Left ventricle myocardium superior (tissue), 1 donor: Measurements from ENCODE around the gene DNMT3B. TPM values are rescaled to one million over a fixed set of nuclear protein-coding genes. Genes with fewer than 3 reads are reported as not detected.

ENCODE experiments used
- ATAC-seq: fragments of 200-7000 bp; cut with Tn5 transposase; one replicate; pipeline ENCODE4 v1.9.1; 2020; ENCODE audit warnings: mild to moderate bottlenecking, moderate library complexity
- DNase-seq: peaks from one replicate; pipeline ENCODE4 v3.0.0-alpha.2; 2020
- intact Hi-C: fragments of 100-400 bp; cut with micrococcal nuclease; formaldehyde crosslinking; loops from one replicate; pipeline ENCODE4 v1.11.0; 2022
- total RNA-seq: library from RNA; stranded (reverse); fragmentation: NEBNext Ultra II Directional; extraction: Animal tissue kit (Norgen Biotek cat#: 25700); gene quantifications from one replicate; pipeline ENCODE4 v1.2.1, GENCODE V29; 2021
- donor health status: DM: no; HTN: yes; CAD: no; lungs with severe emphysema.

The DNMT3B gene
- total RNA-seq, 1 donor from 2014 or later, result 0.50 TPM

- DNase-seq (no peak), ATAC-seq (no peak)
- intact Hi-C loops, result no loop called here
Measured at GRCh38 chr20:32842688-32843524, 80.7 kb downstream of the DNMT3B start.

- no peak for DNase-seq
- intact Hi-C loops, result no loop called here
- no peak for ATAC-seq
Measured at GRCh38 chr20:32845786-32846185, 83.6 kb downstream of the DNMT3B start.

GRCh38 chr20:32846852-32847251, 84.7 kb downstream of the DNMT3B start:
- ATAC-seq (no peak), DNase-seq (no peak)
- intact Hi-C loops, result no loop called here

- intact Hi-C loops, result no loop called here
- ATAC-seq (no peak), DNase-seq (no peak)
Measured at GRCh38 chr20:32847964-32848363, 85.8 kb downstream of the DNMT3B start.

GRCh38 chr20:32848846-32849245, 86.7 kb downstream of the DNMT3B start:
- intact Hi-C loops, result no loop called here

GRCh38 chr20:32849577-32849976, 87.4 kb downstream of the DNMT3B start:
- ATAC-seq, result no peak
- intact Hi-C loops, result no loop called here
- no peak for DNase-seq

More at GRCh38 chr20:32848846-32849245, 86.7 kb downstream of the DNMT3B start:
- no peak for DNase-seq
- ATAC-seq, result no peak

- no peak for DNase-seq
- intact Hi-C loops, result no loop called here
- no peak for ATAC-seq
Measured at GRCh38 chr20:32855387-32855786, 93.2 kb downstream of the DNMT3B start.

GRCh38 chr20:32858189-32858588, 96.0 kb downstream of the DNMT3B start:
- DNase-seq (no peak), ATAC-seq (no peak)
- intact Hi-C loops, result no loop called here

Other genes starting within 250 kb of the DNMT3B start
- gene NOL4L, start 177.1 kb upstream of the DNMT3B start, total RNA-seq, result 5.2 TPM
- gene C20orf203, start 88.4 kb upstream of the DNMT3B start, total RNA-seq, result not detected
- 48.4 TPM for gene COMMD7, start 18.9 kb upstream of the DNMT3B start, total RNA-seq
- gene MAPRE1, start 57.6 kb downstream of the DNMT3B start, total RNA-seq, result 65.7 TPM
- not detected for gene EFCAB8, start 96.5 kb downstream of the DNMT3B start, total RNA-seq
- gene SUN5, start 242.0 kb downstream of the DNMT3B start, total RNA-seq, result not detected
- gene BPIFB2, start 245.3 kb downstream of the DNMT3B start, total RNA-seq, result not detected